Fibroblast of lung (primary cell): ENCODE results near the gene LBHD2. TPM values are rescaled to one million over a fixed set of nuclear protein-coding genes. Genes with fewer than 3 reads are reported as not detected.
A peak's percentile ranks its signal among the peaks of the same experiment; 100 is the strongest.

Experiments used
- DNase-seq, 2 donors: peaks; one replicate each; pipeline versions ENCODE4 v3.0.0 to v3.0.0-alpha.2; 2010; ENCODE audit warnings: low read depth in 2 of 2
- H2AFZ ChIP-seq: 2 replicates; pipeline ENCODE4 v1.5.1; 2012; ENCODE audit warnings: low read length, control low read depth, inconsistent platforms
- H3K27ac ChIP-seq: 2 replicates; pipeline ENCODE4 v1.5.1; 2011; ENCODE audit warnings: low read length, control low read depth; ENCODE audit not compliant: insufficient read depth
- H3K27me3 ChIP-seq: 2 replicates; pipeline ENCODE4 v1.5.1; 2011; ENCODE audit warnings: mild to moderate bottlenecking, low read length; ENCODE audit not compliant: control insufficient read depth, insufficient read depth
- H3K36me3 ChIP-seq: 2 replicates; pipeline ENCODE4 v1.5.1; 2011; ENCODE audit warnings: low read length; ENCODE audit not compliant: control insufficient read depth, insufficient read depth
- H3K4me1 ChIP-seq: 2 replicates; pipeline ENCODE4 v1.5.1; 2011; ENCODE audit warnings: low read length; ENCODE audit not compliant: control insufficient read depth, insufficient read depth; ENCODE audit errors: extremely low read depth
- H3K4me2 ChIP-seq: 2 replicates; pipeline ENCODE4 v1.5.1; 2011; ENCODE audit warnings: low read length, control low read depth; ENCODE audit not compliant: insufficient read depth; ENCODE audit errors: extremely low read depth
- H3K4me3 ChIP-seq, 4 experiments: fragments of 200-600 bp in 1 of 4; sonication (generic) in 1 of 4; replicated peaks in 1 of 4; 2 replicates each; pipeline ENCODE4 v1.5.1; 2011 to 2016; ENCODE audit warnings: low read length in 4 of 4, low read depth in 3 of 4, mild to moderate bottlenecking in 3 of 4, control low read depth in 2 of 4, inconsistent platforms in 1 of 4, mixed read lengths in 1 of 4; ENCODE audit not compliant: insufficient read depth in 1 of 4; ENCODE audit errors: control extremely low read depth in 1 of 4
- H3K79me2 ChIP-seq: 2 replicates; pipeline ENCODE4 v1.5.1; 2012; ENCODE audit warnings: mild to moderate bottlenecking, low read length, inconsistent platforms; ENCODE audit not compliant: control insufficient read depth, insufficient read depth
- H3K9ac ChIP-seq: 2 replicates; pipeline ENCODE4 v1.5.1; 2011; ENCODE audit warnings: mild to moderate bottlenecking, low read length, control low read depth; ENCODE audit not compliant: insufficient read depth
- H3K9me3 ChIP-seq: 2 replicates; pipeline ENCODE4 v1.5.1; 2012; ENCODE audit warnings: low read depth, low read length; ENCODE audit not compliant: control insufficient read depth, insufficient read depth
- H4K20me1 ChIP-seq: 2 replicates; pipeline ENCODE4 v1.5.1; 2011; ENCODE audit warnings: low read length; ENCODE audit not compliant: control insufficient read depth, insufficient read depth; ENCODE audit errors: extremely low read depth
- EZH2 ChIP-seq: IDR thresholded peaks from 2 replicates; pipeline ENCODE4 v1.5.1; 2012; ENCODE audit warnings: low read length, control low read depth, mild to moderate bottlenecking; ENCODE audit errors: missing control alignments
- polyA plus RNA-seq, 2 donors: library from polyadenylated mRNA; depleted of rRNA in 1 of 2; stranded (reverse) in 1 of 2; unstranded in 1 of 2; fragments of >200 nt; gene quantifications; 2 replicates each; pipeline ENCODE4 v1.2.1, GENCODE V29; 2011 to 2012; ENCODE audit warnings: missing spikeins in 1 of 2
- total RNA-seq: library from RNA; depleted of rRNA; stranded (reverse); fragments of >200 nt; gene quantifications from 2 replicates; pipeline ENCODE4 v1.2.1, GENCODE V29; 2014
- TF ChIP-seq, protein P1 (sequence below), 2 donors: IDR thresholded peaks in 1 of 2; conservative IDR thresholded peaks in 1 of 2; 1 replicate in 1 of 2; 2 replicates in 1 of 2; pipeline ENCODE4 v1.5.1; 2011 to 2012; ENCODE audit warnings: low read length in 2 of 2, control low read depth in 1 of 2, inconsistent platforms in 1 of 2, low read depth in 1 of 2, mild to moderate bottlenecking in 1 of 2

Gene LBHD2
- total and polyA plus RNA-seq, 2 donors (not counting 1 experiment from before 2014, with no cell fraction given): not detected

DNA sequence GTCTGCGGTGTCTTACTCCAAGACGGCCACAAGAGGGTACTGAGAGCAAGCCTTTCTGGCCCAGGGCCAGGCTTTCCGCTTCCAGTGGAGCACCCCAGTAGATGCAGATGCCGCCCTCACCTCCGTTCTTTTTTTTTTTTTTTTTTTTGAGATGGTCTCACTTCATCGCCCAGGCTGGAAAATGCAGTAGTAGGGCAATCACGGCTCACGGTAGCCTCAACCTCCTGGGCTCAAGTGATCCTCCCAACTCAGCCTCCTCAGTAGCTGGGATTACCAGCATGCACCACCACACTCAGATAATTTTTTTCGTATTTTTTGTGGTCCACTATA is 5.6 kb upstream of the LBHD2 start:
- no peaks in the 10 kb centered on the region for H4K20me1 ChIP-seq
- no peaks in the 10 kb centered on the region for H3K36me3 ChIP-seq
- H3K4me2 ChIP-seq: no peak overlapping the region
- H3K79me2 ChIP-seq: no peaks in the 10 kb centered on the region
- H3K27me3 ChIP-seq: peaks cover 3% of the 10 kb centered on the region
- H3K9ac ChIP-seq: no peak overlapping the region
- H3K4me1 ChIP-seq: peaks cover 4% of the 10 kb centered on the region
- H2AFZ ChIP-seq: no peak overlapping the region
- no peak overlapping the region for H3K4me3 ChIP-seq
- no peak overlapping the region for H3K27ac ChIP-seq
- TF ChIP-seq, protein P1, sequence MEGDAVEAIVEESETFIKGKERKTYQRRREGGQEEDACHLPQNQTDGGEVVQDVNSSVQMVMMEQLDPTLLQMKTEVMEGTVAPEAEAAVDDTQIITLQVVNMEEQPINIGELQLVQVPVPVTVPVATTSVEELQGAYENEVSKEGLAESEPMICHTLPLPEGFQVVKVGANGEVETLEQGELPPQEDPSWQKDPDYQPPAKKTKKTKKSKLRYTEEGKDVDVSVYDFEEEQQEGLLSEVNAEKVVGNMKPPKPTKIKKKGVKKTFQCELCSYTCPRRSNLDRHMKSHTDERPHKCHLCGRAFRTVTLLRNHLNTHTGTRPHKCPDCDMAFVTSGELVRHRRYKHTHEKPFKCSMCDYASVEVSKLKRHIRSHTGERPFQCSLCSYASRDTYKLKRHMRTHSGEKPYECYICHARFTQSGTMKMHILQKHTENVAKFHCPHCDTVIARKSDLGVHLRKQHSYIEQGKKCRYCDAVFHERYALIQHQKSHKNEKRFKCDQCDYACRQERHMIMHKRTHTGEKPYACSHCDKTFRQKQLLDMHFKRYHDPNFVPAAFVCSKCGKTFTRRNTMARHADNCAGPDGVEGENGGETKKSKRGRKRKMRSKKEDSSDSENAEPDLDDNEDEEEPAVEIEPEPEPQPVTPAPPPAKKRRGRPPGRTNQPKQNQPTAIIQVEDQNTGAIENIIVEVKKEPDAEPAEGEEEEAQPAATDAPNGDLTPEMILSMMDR (conservative IDR thresholded peaks at IDR 0.05 in 1 of 2, IDR thresholded peaks at IDR 0.05 in 1 of 2; ENCODE audit: low read depth in 1 of 2, low read length in 2 of 2): peak; percentile 84 to 85
- no peak for TF ChIP-seq EZH2
- peak; percentile 64 to 79 for DNase-seq
- no peaks in the 10 kb centered on the region for H3K9me3 ChIP-seq

DNA sequence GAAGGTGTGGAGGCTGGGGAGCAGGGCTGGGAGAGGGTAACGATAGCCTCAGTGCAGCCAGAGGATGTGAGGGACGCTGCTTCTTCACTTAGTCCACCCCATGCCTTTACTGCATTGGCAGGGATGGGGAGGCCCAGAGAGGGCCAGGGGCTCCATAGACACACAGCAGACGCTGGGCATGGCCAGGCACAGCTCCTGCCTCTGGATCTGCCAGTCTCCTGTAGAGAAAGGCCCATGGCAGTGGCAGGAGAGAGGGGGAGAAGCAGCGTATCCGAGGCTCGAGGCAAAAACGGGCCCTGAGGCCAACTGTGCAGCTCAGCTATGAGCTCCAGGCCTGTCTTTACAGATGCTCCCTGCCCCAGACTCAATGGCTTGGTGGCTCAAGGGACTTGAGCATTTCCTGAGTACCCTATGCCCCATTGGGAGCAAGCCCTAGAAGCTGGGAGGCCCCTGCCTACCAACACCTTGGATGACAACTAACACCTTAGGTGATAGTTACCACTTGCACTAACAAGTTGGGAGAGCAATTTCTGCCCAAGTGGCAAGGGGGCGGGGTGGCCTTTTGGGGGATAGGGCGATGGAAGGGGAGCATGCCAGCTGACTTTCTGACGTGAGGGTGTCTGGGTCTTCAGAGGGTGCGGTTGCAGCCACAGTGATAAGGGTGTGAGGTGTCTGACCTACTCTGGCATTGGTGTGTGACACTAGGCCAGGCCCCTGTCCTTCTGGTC is 5.0 kb upstream of the LBHD2 start:
- H3K9ac ChIP-seq: no peak overlapping the region
- H2AFZ ChIP-seq: no peak overlapping the region
- H3K9me3 ChIP-seq: no peaks in the 10 kb centered on the region
- H3K4me3 ChIP-seq: no peak overlapping the region
- peaks cover 4% of the 10 kb centered on the region for H3K4me1 ChIP-seq
- no peaks in the 10 kb centered on the region for H3K79me2 ChIP-seq
- no peak overlapping the region for H3K4me2 ChIP-seq
- H3K27me3 ChIP-seq: peaks cover 3% of the 10 kb centered on the region
- H3K27ac ChIP-seq: no peak overlapping the region
- no peaks in the 10 kb centered on the region for H3K36me3 ChIP-seq
- no peaks in the 10 kb centered on the region for H4K20me1 ChIP-seq
- TF ChIP-seq EZH2: no peak
- TF ChIP-seq, protein P1 (conservative IDR thresholded peaks at IDR 0.05 in 1 of 2, IDR thresholded peaks at IDR 0.05 in 1 of 2; ENCODE audit: low read depth in 1 of 2, low read length in 2 of 2): no peak
- DNase-seq: no peak

DNA sequence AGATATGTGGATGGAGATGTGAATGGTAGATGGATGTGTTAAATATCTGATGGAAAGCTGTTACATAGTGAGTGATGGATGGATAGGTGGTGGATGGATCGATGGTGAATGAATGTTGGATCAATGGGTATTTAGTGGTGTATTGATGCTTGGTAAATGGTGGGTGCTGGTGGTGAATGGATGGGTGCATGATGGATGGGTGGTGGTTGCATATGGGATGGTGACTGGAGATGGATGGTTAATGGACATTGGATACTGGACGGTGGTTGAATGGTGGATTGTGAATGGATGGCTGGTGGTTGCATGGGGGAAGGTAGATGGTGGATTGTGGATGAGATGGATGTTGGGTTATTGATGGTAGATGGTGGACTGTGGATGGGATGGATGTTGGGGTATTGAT is 2.1 kb upstream of the LBHD2 start:
- H3K4me1 ChIP-seq: no peaks in the 10 kb centered on the region

More for the DNA sequence above, 2.1 kb upstream of the LBHD2 start:
- no peak for DNase-seq
- Histone ChIP-seq H3K9ac (no peak overlapping the region), H3K4me3 (no peak overlapping the region), H3K4me2 (no peak overlapping the region), H3K9me3 (no peaks in the 10 kb centered on the region), H4K20me1 (no peaks in the 10 kb centered on the region), H2AFZ (no peak overlapping the region), H3K27ac (no peak overlapping the region), H3K36me3 (no peaks in the 10 kb centered on the region), H3K27me3 (peaks cover 13% of the 10 kb centered on the region), H3K79me2 (no peaks in the 10 kb centered on the region)
- TF ChIP-seq EZH2: no peak
- TF ChIP-seq, protein P1 (conservative IDR thresholded peaks at IDR 0.05 in 1 of 2, IDR thresholded peaks at IDR 0.05 in 1 of 2; ENCODE audit: low read depth in 1 of 2, low read length in 2 of 2): no peak
